Measurements from ENCODE around the gene DUSP5.
"Not testable (repeated sequence)": the region's sequence is repeated elsewhere in the genome, so short reads cannot be mapped to it uniquely, and the experiment has no call there.

DUSP5 gene, protein sequence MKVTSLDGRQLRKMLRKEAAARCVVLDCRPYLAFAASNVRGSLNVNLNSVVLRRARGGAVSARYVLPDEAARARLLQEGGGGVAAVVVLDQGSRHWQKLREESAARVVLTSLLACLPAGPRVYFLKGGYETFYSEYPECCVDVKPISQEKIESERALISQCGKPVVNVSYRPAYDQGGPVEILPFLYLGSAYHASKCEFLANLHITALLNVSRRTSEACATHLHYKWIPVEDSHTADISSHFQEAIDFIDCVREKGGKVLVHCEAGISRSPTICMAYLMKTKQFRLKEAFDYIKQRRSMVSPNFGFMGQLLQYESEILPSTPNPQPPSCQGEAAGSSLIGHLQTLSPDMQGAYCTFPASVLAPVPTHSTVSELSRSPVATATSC

DNA sequence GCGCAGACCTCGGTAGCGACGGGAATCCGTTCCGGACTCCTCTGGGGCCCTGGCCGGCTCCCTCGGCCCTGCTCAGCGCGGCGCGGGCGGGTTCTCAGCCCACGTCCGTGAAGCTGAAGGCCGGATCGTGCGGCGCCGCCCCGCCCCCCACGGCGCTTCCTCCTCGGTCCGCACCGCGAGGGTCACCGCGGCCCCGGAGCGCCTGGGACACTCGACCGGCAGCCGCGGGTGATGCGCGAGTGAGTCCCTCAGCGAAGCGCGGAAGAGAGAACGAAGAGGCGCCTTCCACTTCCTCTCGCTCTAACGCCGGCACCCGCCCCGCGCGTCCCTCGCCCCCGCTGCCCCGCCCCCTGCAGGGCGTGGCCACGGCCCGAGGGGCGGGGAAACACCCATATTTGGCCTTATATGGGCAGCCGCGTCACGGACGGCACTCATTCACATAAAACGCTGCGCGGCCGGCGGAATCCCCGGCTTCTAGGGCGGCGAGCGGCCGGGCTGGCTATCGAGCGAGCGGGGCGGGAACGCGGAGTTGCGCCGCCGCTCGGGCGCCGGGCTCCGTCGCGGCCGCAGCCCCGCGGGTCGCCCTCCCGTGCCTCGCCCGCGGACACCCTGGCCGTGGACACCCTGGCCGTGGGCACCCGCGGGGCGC is at the start of gene DUSP5:
DUSP5 (plus strand) TSS at position 470 of the 649 bp plus-strand sequence. CDS start 215 bp downstream, outside the sequence.
- peak; percentile 11 to 93 (median 82) for DNase-seq

DNA sequence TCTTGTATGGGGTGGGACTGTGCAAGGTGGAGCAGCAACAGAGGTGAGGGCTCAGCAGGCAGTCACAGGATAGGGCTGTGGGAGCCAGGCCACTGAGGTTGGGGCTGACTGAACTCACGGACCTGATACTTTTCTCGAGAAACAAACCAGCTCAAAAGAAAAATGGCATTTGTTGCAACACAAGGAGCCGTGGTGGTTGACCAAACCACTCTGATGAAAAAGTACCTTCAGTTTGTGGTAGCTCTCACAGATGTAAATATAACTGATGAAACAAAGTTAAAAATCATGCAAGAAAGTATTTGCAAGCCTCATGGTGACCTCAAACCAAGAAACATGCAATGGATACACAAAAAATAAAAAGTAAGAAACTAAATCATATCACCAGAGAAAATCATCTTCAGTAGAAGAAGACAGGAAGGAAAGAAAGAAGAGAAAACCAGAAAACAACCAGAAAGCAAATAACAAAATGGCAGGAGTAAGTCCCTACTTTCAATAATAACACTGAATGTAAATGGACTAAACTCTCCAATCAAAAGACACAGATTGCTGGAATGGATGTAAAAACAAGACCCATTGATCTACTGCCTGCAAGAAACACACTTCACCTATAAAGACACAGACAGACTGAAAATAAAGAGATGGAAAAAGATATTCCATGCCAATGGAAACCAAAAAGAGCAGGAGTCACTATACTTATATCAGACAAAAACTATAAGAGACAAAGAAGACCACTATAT is 48.9 kb upstream of the DUSP5 start:
- DNase-seq: no peak

DNA sequence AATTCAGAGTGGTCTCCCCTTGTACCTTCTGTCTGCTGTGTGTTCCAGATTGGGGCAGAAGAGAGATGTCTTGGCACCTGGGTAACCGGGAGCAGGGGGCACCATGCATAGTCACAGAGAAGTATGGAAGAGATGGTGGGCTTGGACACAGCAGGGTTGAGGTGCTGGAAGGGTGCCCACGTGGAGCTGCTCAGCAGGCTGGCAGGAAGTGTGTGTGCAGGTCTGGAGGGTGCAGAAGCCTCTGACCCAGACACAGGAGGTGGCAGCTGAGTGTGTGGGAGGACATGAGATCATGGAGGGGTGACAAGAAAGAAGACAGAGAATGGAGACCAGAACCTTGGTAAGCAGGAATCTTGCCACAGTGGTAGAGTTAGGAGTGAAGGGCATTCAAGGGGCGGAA is 42.3 kb upstream of the DUSP5 start:
- DNase-seq: no peak

DNA sequence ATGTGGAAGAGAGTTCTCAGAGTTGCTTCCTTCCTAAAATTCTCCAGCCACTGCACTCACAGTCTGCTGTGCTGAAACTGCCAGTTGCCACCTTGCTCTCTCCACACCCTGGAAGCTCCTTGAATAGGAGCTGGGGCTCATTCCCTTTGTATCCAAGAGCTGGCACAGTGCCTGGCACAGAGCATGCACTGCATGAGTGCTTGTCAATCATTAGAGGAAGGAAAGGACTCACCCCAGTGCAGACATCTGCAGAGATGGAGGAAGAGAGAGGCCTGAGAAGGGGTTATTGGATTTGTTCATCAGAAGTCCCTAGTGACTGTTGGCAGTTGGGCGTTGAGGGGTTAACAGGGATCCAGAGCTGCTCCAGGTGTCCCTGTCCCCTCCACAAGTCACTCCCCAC is 41.7 kb upstream of the DUSP5 start:
- DNase-seq: no peak

DNA sequence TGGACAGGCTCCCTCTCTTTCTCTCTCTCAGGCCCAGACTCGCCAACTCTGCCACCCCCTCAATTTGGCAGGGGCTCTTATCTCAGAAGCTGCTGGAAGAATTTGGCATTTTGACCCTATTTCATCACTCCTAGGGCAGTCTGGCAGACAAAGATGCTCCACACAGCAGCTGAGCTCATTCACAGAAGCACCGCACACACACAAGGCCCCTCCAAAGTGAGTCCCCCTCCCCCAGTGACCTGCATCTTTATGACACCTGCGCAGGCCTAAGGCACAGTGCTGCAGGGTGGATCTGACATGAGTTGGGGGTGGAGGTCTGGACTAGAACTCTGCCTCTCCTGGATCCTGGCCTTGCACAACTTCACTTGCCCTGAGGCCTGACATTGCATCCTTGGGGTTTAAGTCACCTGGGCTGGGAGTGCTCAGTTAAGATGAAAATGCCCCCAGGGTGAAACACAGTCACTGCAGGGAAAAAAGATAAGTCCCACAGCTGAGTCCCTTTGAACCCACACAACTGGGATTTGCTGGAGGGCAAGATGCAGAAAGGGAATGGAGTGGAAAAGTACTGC is 41.1 kb upstream of the DUSP5 start:
- no peak for DNase-seq

DNA sequence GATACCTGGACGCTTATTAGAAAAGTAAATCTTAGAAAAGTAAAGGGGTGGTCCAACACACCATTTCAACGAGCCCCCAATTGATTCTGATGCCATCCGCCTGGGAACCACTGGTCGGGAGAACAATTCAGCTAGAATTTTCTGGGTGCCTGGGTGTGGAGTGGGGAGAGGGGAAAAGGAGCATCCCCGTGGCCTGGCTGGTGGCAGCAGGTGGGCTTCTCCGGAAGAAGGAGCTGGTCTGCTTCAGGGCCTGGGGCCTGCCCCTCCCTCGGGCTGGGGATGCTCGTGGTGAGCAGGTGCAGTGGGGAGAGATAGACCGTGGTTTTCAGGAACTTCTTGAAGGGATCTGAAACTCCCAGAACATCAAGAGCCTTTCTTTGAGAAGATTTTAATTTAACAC is 39.9 kb upstream of the DUSP5 start:
- no peak for DNase-seq

DNA sequence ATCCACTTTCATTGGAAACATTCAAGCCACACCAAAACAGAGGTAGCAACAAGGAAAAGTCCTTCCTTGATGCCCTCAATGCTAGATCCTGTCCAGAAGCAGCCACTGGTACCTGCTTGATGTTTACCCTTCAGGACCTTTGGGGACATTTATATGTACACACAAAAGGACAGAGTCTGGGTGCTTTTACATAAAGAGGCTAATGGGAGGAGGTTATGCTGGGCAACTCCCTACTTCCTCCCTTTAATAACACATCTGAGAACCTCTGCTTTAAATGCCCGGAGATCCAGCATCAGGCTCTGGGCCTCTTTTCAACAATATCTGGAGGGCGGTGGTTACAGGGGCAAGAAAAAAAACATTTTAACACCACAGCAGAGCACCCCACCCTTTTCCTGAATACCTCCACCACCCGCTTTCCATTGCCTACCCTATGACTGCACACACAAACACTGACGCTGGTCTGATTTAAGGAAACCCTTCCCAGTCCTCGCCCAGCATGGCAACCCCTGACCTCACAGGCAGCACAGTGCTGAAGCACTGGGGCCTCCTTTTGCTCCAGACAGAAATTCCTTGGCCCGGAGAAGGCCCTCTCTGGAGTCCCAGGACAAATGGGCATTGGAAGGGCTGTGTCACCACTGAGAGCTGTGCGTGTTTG is 39.3 kb upstream of the DUSP5 start:
- no peak for DNase-seq

DNA sequence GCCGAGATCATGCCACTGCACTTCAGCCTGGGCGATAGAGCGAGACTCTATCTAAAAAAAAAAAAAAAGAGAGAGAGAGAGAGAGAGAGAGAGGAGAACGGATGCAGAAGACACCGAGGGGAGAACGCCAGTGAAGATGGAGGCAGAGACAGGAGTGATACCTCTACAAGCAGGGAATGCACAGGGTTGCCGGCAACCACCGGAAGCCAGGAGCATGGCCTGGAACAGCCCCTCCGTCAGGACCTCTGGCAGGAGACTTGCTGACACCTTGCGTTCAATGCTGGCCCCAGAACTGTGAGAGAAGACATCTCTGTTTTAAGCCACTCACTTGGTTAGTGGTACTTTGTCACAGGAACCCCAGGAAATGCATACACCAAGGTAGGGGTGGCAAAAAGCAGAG is 38.1 kb upstream of the DUSP5 start:
- DNase-seq: no peak

DNA sequence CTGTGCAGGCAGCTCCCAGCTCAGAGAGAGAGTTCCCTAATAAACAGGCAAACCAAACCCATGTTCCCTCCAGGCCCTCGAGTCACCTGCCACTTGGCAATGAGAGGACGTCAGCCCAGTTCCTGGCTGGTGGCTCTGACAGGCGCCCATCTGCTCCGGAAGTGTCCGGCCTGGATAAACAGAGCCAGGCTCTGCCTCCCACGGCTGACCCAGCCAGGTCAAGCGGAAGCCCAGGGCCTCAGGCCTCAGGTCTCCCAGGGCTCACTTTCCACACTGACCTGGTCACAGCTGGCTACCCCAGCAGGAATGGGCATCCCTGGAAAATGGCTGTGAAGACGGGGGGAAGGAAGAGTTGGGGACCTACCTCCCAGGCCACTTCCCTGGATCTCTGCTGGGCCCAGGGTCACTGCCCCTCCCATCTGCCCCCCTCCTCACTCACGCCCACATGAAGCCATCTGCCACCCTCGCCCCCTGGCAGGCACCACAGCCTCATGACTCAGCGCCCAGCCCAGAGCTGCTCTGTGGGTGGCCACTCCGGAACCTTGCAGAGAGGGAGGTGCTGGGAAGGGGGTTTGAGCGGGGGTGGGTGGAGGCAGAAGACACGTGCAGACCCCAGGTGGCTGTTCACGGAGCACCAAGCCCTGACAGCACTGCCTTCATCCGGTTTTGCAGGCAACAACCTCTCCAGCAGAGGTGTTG is 37.4 kb upstream of the DUSP5 start:
- no peak for DNase-seq

DNA sequence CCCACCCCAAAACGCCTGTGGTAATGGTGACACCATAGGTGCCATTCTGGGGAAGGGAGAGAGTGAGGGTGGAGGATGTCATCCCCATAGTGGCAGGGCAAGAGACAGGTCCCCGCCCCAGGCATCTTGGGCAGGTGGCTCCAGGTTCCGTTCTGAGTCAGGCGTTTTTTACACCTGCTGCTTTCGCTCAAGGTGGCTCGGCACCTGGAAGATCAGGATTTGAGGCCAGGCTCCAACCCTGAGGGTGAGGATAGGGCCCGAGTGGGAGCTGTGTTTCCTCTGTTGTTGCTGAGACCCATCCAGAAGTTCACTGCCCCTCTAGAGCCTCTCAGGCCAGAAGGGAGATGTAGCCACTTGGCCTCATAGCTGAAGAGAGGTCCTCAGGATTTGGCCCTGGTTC is 36.6 kb upstream of the DUSP5 start:
- no peak for DNase-seq

DNA sequence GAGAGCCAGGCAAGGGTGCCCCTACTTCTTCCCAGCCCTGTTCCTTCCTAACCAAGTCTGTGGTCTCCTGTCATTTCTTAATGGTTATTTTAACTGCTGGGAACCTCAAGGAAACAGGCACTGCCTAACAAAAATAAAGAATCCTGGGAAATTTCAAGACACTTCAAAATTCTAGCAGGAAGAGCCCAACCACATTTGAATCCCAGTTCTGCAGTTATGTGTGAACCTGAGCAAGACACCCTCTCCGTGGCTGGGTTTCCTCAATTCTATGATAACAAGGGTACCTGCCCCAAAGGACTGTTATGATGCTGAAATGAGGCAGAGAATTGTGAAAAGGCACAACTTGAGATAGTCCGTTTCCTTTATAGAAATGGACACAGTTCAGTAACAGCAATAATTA is 36.2 kb upstream of the DUSP5 start:
- no peak for DNase-seq

DNA sequence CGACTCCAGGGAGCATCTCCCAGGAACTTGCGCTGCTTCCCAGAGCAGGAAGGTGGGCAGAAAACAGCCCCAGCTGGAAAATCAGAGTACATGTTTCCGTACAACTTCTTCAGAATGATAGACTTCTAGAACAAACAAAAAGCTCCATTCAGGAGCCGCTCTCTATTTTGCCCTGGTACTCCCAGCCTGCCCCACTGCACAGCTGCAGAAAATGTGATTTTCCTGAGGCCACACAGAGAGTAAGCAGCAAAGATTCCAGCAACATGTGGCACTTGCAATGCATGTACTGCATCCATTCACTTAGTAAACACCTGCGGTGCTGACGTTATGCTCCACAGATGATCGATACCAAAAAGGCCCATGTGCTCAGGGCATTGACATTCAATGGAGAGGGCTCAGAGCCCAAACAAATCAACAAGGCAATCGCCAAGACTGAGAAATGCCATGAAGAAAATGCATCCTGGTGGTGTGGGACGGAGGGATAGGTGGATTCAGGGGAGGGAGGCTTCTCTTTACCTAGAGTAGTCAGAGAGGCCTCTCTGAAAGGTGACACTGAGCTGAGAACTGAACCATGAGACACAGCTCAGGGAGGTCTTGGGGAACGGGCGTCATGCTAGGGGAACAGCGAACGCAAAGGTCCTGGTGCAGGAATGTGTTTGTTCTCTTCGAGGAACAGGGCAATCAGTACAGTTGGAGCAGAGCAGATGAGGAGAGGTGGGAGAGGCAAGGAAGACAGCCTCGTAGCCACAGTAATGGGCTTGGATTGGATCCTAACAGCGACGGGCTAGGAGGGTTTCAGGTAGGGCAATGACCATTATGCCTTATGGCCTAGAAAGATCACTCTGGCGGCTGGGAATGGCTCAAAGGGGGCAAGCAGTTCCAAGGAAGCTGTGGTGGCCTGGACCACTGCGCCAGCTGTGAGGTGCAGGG is 35.3 kb upstream of the DUSP5 start:
- DNase-seq: peak in 3 of 51 donors; percentile 2 to 6 (median 6)

DNA sequence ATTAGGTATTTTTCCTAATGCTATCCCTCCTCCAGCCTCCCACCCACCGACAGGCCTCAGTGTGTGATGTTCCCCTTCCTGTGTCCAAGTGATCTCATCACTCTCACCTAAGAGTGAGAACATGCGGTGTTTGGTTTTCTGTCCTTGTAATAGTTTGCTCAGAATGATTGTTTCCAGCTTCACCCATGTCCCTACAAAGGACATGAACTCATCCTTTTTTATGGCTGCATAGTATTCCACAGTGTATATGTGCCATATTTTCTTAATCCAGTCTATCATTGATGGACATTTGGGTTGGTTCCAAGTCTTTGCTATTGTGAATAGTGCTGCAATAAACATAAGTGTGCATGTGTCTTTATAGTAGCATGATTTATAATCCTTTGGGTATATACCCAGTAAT is 29.4 kb upstream of the DUSP5 start:
- not testable (repeated sequence) for DNase-seq

DNA sequence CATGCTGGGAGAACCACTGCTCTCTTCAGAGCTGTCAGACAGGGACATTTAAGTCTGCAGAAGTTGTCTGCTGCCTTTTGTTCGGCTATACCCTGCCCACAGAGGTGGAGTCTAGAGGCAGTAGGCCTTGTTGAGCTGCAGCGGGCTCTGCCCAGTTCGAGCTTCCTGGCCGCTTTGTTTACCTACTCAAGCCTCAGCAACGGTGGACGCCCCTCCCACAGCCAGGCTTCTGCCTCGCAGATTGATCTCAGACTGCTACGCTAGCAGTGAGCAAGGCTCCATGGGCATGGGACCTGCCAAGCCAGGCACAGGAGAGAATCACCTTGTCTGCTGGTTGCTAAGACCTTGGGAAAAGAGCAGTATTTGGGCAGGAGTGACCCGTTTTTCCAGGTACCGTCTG is 27.2 kb upstream of the DUSP5 start:
- not testable (repeated sequence) for DNase-seq

DNA sequence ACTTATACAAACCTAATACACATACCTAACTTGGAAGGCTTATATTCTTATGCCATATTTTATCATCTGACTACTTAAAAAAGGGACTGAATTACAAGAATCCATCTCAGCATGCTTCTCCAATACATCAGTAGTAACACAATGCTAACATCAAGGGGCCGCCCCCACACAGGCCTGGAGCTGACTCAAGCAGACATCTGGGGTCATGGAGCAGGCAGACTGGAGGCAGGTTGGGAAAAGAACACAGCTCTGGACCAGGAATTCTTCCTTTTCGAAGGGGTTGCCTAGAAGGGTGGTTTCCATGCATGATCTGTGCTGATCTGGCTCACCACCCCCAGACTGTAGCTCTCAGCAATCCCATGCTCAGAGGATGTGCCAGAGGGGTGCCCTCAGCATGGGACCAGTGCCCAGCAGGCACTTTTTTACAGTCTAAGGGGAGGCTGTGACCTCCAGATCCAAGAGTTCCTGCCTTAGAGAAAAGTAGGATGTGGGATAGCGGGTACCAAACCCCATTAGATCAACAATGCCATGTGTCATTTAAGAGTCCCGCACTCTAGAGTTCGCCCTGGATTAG is 26.1 kb upstream of the DUSP5 start:
- DNase-seq: no peak

DNA sequence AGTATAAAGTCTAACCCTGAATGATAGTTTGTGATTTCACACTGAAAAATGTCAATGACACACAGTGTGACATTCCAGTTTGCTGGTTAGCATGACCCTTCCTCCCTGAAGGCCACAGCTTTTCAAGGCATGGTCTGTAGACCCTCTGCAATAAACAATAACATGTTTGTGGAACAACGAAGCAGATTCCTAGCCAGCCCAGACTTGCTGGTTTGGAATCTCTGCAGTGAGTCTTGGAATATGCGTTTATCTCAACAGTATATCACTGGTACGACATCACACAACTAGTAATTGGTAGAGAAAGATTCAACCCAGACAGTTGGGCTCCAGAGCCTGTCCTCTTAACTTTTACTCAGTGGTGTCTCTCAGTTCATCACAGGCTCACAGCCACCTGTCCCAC is 23.7 kb upstream of the DUSP5 start:
- no peak for DNase-seq

DNA sequence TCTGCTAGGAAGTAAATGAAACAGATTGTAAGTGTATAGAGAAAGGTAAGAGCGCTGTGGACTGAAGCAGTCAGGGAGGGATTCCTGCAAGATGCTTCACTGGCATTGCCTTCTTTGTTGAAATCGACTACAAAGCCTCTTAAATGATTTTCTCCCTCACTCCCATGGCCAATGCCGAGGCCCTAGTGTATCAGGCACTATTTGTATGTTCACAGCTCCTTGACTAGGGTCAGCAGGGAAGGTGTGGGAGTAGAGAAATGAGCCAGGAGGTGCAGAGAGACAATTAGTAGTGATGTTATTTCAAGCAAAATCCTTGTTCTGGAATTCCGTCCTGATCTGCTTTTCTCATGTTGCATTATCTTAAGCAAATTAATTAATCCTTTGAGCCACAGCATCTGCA is 22.9 kb upstream of the DUSP5 start:
- DNase-seq: no peak

DNA sequence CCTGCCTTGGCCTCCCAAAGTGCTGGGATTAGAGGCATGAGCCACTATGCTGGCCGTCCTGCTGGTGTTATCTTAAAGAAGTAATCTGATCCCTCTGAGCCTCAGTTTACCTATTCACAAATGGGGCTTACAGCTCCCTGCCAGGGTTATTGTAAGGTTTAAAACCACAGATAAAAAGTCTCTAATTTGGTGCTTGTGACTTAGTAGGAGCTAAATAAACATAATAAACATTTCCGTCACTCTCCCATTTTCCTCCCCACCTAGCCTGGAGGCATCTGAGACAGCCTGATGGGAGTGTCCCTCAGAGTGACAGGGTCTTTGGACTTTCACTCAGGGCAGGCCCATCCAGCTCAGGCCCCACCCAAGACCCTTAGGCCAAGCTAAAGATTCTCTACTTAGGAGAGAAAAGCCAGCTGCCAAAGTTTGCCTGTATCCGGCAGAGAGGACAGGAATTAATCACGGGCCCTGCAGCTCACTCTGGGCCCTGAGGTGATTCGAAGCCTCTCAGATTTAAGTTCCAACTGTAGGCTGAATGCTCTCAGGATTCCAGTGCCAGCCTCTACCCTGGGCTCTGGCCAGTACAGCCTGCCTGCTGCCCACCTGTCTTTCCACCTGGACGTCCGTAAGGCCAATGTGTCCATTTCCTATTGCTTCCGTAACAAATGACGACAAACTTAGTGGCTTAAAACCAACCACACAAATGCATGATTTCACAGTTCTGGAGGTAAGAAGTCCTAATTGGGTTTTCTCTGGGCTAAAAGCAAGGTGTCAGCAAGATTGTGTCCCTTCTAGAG is 21.8 kb upstream of the DUSP5 start:
- no peak for DNase-seq

DNA sequence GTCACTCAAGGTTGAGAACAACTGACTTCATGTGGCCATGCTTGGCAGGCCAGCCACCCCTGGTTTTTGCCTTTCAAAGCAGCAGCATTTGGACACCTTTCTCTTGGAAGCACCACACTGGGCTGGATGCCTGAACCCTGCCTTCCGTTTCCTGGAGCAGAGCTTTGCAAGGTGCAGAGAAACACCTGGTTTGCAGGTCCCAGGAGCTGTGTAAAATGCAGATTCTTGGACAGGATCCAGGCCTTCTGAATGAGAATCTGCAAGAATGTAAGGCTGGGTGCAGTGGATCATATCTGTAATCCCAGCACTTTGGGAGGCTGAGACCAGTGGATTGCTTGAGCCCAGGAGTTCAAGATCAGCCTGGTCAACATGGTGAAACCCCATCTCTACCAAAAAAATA is 18.0 kb upstream of the DUSP5 start:
- DNase-seq: no peak

Data from hypothalamus (tissue), 51 donors.